Tibial nerve (tissue), 4 donors: ENCODE measurements around the gene DNLZ.

Source experiments
- CTCF ChIP-seq, 5 experiments: fragments of 200-600 bp in 3 of 5; fragments of 450-650 bp in 2 of 5; sonication (generic) in 3 of 5; IDR thresholded peaks; one replicate each; pipeline ENCODE4 v1.5.1; 2016 to 2019; ENCODE audit warnings: antibody characterized with exemption in 5 of 5, mild to moderate bottlenecking in 3 of 5, moderate library complexity in 2 of 5
- EP300 ChIP-seq, 2 donors: sonication (generic); formaldehyde crosslinking; IDR thresholded peaks; one replicate each; pipeline ENCODE4 v1.6.1; 2017; ENCODE audit warnings: antibody characterized with exemption in 2 of 2, mild to moderate bottlenecking in 1 of 2
- POLR2A ChIP-seq, 2 donors: fragments of 450-650 bp; IDR thresholded peaks; one replicate each; pipeline ENCODE4 v1.6.1; 2017; ENCODE audit warnings: antibody characterized with exemption in 2 of 2, mild to moderate bottlenecking in 2 of 2, moderate library complexity in 2 of 2

GRCh38 chr9:136332482-136332983, 31.0 kb downstream of the DNLZ start:
- no peak for TF ChIP-seq CTCF (IDR thresholded peaks at IDR 0.05)
- no peak for TF ChIP-seq EP300 (IDR thresholded peaks at IDR 0.05)
- no peak for TF ChIP-seq POLR2A (IDR thresholded peaks at IDR 0.05)
